Measurements from ENCODE around the gene WWC2. TPM values are rescaled to one million over a fixed set of nuclear protein-coding genes. Genes with fewer than 3 reads are reported as not detected.
"Not testable (repeated sequence)": the region's sequence is repeated elsewhere in the genome, so short reads cannot be mapped to it uniquely, and the experiment has no call there.

The WWC2 gene
- total RNA-seq, 4 donors from 2014 or later = 26.9 to 45.9 (median 41.4) TPM

DNA sequence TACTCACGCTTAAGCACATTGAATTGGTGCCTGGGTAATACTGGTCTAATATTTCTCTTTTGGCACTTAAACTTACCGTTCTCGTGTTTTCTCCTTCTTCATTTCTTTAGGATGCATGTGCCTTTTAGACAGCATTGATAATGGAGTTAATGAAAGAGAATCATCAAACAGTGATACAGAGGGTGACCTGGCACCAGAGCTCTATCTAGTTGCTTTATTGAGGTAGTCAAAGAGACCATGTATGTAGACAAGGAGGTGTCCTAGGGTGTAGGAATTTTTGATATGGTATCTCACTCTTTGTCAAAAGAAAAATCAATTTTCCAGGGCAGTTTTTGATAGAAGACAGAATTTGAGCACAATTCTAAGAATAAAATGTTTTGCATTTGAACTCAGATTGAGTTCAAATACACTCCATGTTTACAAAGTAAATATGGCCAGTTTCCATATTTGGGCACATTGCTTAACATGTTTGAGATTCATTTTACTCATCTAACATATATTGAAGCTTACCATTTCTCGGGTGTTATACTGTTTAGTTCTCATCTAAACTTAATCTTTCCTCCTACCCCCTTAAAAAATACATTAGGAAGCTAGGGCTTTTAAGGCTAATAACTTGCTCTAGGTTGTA is 92.0 kb downstream of the WWC2 start:
- Histone ChIP-seq H3K9me3 (no peaks in the 10 kb centered on the region), H3K4me3 (no peak overlapping the region), H3K27ac (no peak overlapping the region), H3K36me3 (no peaks in the 10 kb centered on the region), H3K27me3 (no peaks in the 10 kb centered on the region), H3K4me1 (no peaks in the 10 kb centered on the region)
- no peak for TF ChIP-seq POLR2A (IDR thresholded peaks at IDR 0.05)
- intact Hi-C loops (cut with DNase I; ENCODE audit: low total_unique reads) = no loop called here
- no peak for DNase-seq

DNA sequence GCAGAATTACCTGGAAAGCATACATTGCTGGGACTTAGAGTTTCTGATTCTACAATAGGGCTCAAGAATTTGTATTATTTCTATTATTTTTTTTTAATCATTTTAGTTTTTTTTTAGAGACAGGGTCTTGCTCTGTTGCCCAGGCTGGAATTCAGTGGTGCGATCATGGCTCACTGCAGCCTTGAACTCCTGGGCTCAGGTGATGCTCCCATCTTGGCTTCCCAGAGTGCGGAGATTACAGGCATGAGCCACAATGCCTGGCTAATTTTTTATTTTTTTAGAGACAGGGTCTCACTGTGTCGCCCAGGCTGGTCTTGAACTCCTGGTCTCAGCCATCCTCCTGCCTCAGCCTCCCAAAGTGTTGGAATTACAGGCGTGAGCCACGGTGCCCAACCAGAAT is 92.6 kb downstream of the WWC2 start:
- TF ChIP-seq, protein P1, sequence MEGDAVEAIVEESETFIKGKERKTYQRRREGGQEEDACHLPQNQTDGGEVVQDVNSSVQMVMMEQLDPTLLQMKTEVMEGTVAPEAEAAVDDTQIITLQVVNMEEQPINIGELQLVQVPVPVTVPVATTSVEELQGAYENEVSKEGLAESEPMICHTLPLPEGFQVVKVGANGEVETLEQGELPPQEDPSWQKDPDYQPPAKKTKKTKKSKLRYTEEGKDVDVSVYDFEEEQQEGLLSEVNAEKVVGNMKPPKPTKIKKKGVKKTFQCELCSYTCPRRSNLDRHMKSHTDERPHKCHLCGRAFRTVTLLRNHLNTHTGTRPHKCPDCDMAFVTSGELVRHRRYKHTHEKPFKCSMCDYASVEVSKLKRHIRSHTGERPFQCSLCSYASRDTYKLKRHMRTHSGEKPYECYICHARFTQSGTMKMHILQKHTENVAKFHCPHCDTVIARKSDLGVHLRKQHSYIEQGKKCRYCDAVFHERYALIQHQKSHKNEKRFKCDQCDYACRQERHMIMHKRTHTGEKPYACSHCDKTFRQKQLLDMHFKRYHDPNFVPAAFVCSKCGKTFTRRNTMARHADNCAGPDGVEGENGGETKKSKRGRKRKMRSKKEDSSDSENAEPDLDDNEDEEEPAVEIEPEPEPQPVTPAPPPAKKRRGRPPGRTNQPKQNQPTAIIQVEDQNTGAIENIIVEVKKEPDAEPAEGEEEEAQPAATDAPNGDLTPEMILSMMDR (IDR thresholded peaks at IDR 0.05) = no peak
- TF ChIP-seq POLR2A (IDR thresholded peaks at IDR 0.05) = no peak
- Histone ChIP-seq H3K27me3 (no peaks in the 10 kb centered on the region), H3K36me3 (no peaks in the 10 kb centered on the region), H3K4me1 (no peaks in the 10 kb centered on the region), H3K9me3 (no peaks in the 10 kb centered on the region), H3K4me3 (no peak overlapping the region), H3K27ac (no peak overlapping the region)
- intact Hi-C loops (cut with DNase I; ENCODE audit: low total_unique reads) = no loop called here
- DNase-seq = no peak

DNA sequence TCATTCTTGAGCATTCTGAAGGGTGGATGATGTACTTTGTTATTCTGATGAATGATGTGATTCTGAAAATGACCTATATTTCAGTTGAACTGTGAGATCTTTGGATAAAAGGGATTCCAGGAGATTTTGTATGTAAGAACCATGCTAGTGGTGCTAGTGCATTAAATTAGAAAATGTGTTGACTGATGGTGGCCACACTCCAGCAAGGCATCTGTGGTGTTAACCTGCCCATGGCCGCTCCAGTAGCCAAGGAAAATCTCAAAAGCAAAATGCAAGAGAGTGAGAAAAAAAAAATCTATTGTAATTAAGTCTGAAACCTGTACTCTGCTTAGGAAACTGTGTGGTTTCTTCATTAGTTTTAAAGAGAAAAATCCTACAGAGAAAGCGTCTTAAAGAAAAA is 93.5 kb downstream of the WWC2 start:
- no peak for DNase-seq
- intact Hi-C loops (cut with DNase I; ENCODE audit: low total_unique reads) = no loop called here
- Histone ChIP-seq H3K4me1 (no peaks in the 10 kb centered on the region), H3K9me3 (no peaks in the 10 kb centered on the region), H3K4me3 (no peak overlapping the region), H3K27me3 (no peaks in the 10 kb centered on the region), H3K27ac (no peak overlapping the region), H3K36me3 (no peaks in the 10 kb centered on the region)
- TF ChIP-seq, protein P1 (IDR thresholded peaks at IDR 0.05) = no peak
- no peak for TF ChIP-seq POLR2A (IDR thresholded peaks at IDR 0.05)

DNA sequence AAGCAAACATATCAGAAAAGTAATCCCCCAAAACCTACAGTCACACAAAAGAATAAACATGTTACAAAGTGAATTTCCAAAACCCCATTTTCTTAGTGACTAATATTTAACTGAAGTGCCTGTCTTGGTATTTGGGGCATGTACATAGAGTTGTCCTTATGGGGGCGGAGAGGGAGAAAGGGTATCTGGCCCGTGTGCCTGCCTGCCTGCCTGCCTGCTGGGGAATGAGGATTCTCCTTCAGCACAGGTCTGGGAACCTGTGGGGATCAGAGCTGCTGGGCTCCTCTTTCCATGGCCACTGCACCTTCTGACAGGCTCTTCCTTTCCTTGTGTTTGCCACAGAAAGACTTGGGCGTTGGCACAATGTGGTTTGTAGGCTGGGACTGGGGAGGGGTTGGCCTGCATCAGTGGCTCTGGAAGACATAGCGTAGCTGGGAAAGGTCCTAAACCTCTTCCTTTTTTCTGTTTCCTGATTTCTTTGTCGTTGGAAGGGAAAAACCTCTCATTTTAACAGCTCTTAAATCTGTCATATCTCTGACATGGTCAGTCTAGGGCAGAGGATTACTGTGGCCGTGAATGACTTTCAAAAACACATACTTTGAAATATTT is 94.8 kb downstream of the WWC2 start:
- DNase-seq; H3K4me3 ChIP-seq; H3K4me1 ChIP-seq; H3K27me3 ChIP-seq; intact Hi-C loops (cut with DNase I; ENCODE audit: low total_unique reads); H3K9me3 ChIP-seq; H3K36me3 ChIP-seq; H3K27ac ChIP-seq: not testable (repeated sequence)

DNA sequence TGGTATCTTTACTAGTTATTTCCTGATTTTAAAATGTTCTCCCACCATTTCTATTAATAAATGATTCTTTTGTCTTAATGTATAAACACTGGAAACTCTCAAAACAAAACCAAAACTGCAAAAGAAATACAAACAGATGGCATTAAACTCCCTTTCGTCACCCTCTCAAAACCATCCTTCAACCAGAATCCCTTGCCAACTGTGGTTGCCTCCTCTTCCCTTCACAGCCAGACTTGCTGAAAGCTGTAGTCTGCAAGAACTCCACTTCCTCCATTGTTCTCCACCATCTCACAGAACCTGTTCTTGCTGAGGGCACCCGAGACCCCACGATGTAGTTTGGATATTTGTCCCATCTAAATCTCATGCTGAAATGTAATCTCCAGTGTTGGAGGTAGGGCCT is 96.5 kb downstream of the WWC2 start:
- no peak for DNase-seq

DNA sequence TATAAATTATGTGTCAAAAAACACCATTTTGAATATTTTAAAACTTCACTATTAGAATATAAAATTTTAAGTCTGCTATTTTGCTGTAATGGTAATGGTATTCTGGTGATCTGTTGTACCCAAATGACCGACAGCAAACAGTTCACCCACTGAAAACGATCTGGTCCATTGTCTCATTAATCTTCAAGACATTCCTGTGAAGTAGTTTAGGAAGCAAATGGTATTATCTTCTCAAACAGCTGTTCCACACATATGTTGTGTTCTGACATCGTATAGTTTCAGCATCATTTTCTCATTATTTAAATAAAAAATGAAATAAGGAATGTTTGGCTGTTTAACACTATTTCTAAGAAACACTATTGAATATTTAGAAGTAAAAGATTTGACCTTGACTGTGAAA is 98.1 kb downstream of the WWC2 start:
- Histone ChIP-seq H3K27ac (no peak overlapping the region), H3K27me3 (no peaks in the 10 kb centered on the region), H3K4me3 (no peak overlapping the region), H3K4me1 (no peaks in the 10 kb centered on the region), H3K9me3 (no peaks in the 10 kb centered on the region), H3K36me3 (no peaks in the 10 kb centered on the region)
- intact Hi-C loops (cut with DNase I; ENCODE audit: low total_unique reads) = no loop called here
- DNase-seq = no peak
- no peak for TF ChIP-seq POLR2A (IDR thresholded peaks at IDR 0.05)
- TF ChIP-seq, protein P1 (IDR thresholded peaks at IDR 0.05) = no peak

More for the DNA sequence above, 96.5 kb downstream of the WWC2 start:
- Histone ChIP-seq H3K27me3 (no peaks in the 10 kb centered on the region), H3K27ac (no peak overlapping the region), H3K36me3 (no peaks in the 10 kb centered on the region), H3K4me1 (no peaks in the 10 kb centered on the region), H3K4me3 (no peak overlapping the region), H3K9me3 (no peaks in the 10 kb centered on the region)
- intact Hi-C loops (cut with DNase I; ENCODE audit: low total_unique reads) = no loop called here
- TF ChIP-seq, protein P1 (IDR thresholded peaks at IDR 0.05) = no peak
- TF ChIP-seq POLR2A (IDR thresholded peaks at IDR 0.05) = no peak

All from uterus (tissue), 4 donors.